IPS-18c (cell line): ENCODE results near the gene FMNL2.
"Not testable (repeated sequence)": the region's sequence is repeated elsewhere in the genome, so short reads cannot be mapped to it uniquely, and the experiment has no call there.

Source experiments
- H3K4me3 ChIP-seq: 2 replicates; pipeline ENCODE4 v1.7.0; 2013; ENCODE audit warnings: low read depth, mild to moderate bottlenecking, low read length, moderate library complexity; ENCODE audit not compliant: insufficient read depth
- H3K9me3 ChIP-seq: one replicate; pipeline ENCODE4 v1.6.1; 2013; ENCODE audit warnings: mild to moderate bottlenecking, low read length, moderate library complexity; ENCODE audit not compliant: control insufficient read depth, insufficient read depth

Gene FMNL2

DNA sequence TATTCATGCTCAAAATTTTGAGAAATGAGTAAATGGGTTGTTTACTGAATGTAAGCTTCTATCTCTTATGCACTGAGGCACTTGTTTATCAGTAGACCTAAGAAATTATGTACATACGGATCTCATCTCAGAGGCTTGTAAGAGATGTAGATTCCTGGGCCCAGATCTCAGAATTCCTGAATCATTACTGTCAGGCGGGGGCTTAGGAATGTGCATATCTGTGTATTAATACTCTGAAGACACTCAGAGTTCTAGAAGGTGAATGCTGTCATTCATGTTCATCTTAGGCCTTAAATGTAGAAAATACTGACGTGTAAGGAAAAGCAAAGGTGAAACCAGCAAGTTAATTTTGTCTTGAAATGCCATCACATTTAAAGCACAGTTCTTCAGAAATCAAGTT is 169.6 kb downstream of the FMNL2 start:
- no peak overlapping the region for H3K4me3 ChIP-seq

GRCh38 chr2:152505495-152505906 is 170.5 kb downstream of the FMNL2 start:
- Histone ChIP-seq H3K9me3 (no peaks in the 10 kb centered on the region), H3K4me3 (no peak overlapping the region)

More for the DNA sequence above, 169.6 kb downstream of the FMNL2 start:
- no peaks in the 10 kb centered on the region for H3K9me3 ChIP-seq

DNA sequence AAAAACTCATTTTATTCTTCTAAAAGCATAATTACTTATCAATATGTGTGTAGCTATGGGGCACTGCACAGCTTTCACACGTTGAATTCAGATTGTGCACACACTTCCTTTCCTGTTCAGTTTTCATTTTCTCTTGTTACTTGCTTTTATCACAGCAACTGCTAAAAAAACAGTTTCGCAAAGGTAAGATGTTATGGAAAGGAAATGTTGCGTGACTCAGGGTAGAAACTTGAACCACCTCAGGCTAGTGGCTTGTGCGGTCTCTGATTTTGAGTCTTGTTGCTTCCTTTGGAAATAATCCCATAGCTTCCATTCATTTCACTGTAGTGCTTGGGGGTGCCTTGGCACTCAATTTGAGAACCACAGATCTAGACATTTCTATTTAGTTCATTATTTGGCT is 171.9 kb downstream of the FMNL2 start:
- Histone ChIP-seq H3K9me3 (no peaks in the 10 kb centered on the region), H3K4me3 (no peak overlapping the region)

- Histone ChIP-seq H3K9me3 (no peaks in the 10 kb centered on the region), H3K4me3 (no peak overlapping the region)
These were observed 172.9 kb downstream of the FMNL2 start for GRCh38 chr2:152507907-152508306.

GRCh38 chr2:152508446-152508845 is 173.5 kb downstream of the FMNL2 start:
- Histone ChIP-seq H3K4me3 (no peak overlapping the region), H3K9me3 (no peaks in the 10 kb centered on the region)

GRCh38 chr2:152509772-152510491 is 175.0 kb downstream of the FMNL2 start:
- no peaks in the 10 kb centered on the region for H3K9me3 ChIP-seq
- H3K4me3 ChIP-seq = no peak overlapping the region

DNA sequence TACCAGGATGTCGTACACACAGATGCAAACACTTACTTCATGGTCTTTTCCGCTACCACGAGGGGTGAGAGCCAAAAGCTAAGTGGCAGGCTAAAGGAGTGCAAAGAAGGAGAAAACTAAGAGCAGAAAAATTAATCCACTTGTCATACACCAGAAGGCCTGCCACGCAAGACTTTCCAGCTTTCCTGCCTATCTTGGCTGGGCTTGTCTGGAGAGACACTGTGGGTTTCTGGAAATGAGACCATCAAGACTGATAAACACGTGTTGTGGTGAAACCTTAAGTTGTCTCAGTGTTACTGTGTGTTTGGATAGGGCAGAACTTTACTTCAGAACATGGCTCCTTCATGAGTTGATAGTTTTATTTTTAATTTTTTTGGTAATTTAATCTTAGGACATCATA is 175.6 kb downstream of the FMNL2 start:
- Histone ChIP-seq H3K4me3 (no peak overlapping the region), H3K9me3 (no peaks in the 10 kb centered on the region)

DNA sequence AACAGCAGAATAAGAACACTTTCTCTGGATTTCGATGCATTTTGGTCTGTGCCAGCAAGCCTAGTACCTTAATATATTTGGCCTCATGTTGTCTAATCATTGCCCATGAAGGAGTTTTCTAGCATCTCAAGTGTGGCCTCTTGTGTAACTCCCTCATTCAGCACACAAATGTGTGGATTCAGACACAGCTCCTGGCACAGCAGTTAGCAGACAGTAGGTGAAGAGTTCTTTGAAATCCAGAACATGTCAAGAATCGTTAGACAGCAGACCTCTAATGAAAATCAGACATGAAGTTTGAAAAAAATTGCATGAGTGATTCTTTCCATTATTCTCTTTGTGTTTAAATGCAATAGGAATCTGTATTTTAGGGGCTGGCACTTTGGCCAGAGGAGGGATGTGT is 177.0 kb downstream of the FMNL2 start:
- no peak overlapping the region for H3K4me3 ChIP-seq
- H3K9me3 ChIP-seq = no peaks in the 10 kb centered on the region

DNA sequence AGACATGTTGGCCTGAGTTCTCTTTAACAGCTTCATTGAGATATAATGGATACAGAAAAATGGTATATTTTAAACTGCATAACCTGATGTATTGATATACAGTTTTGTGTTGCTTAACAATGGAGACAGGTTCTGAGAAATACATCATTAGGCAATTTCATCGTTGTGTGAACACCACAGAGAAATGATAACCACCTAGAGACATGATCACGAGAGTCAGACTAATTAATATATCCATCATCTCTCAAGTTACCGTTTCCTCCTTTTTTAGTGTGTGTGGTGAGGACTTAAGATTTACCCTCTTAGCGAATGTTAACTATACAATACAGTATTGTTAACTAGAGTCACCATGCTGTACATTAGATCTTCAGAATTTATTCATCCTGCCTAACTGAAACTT is 178.1 kb downstream of the FMNL2 start:
- Histone ChIP-seq H3K9me3 (no peaks in the 10 kb centered on the region), H3K4me3 (no peak overlapping the region)

DNA sequence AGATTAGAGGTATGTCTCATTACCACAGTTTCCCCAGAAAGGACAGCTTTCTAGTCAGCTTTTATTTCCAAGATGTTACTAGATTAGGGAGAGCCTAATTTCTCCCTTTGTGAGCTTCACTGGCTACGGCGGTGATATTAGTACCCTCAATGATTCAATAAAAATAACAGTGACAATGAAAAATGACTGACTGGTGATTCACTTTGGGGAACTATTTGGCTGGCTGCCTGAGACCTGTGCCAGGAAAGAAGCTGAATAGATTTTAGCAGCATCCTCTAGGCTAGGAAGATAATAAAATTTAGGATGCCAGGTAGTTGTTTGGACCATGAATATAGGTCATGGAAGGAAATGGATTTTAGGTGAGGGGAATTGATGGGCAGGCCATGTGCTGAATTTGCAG is 178.7 kb downstream of the FMNL2 start:
- Histone ChIP-seq H3K9me3 (no peaks in the 10 kb centered on the region), H3K4me3 (no peak overlapping the region)

GRCh38 chr2:152518034-152518433 is 183.1 kb downstream of the FMNL2 start:
- no peaks in the 10 kb centered on the region for H3K9me3 ChIP-seq
- no peak overlapping the region for H3K4me3 ChIP-seq

DNA sequence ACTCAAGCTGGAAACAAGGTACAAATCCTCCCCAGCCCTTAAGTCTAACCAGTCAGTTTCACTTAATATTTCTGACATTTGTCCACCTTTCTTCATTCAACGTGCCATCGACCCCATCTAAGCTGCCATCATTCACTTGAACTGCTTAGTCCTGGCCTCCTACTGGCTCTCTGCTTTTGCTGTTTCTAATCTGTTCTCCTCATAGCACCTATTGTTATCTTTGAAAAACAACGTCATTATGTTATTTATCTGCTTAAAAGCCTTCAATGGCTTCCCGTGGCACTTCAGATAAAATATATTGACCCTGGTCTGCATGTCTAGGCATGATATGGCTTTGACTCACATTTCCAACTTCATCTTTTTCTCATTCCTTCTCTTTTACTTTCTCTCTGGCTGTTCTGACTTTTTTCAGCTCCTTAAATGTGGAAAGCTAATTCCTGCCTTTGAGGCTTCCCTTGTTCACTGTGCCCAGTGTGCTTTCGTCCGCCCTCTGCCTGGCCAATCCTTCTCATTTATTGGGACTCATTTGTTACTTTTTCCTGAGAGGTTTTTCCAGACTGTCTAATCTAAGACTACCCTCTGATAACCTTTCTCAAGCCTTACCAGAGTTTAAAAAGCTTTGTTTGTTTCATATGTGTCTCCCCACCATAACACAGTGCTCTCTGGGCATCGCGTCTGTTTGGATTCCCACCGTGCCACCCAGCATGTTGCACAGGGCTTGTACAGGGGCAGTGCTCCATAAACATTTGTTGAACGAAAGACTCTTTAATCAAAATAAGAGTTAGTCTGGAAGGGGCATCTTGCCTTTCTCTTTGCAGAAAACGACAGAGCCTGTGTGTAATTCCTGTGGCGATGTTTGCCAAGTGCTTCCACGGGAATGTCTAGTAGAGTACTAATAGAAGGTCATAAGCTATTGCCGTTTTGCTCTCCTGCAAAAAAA is 183.9 kb downstream of the FMNL2 start:
- H3K4me3 ChIP-seq = no peak overlapping the region
- no peaks in the 10 kb centered on the region for H3K9me3 ChIP-seq

GRCh38 chr2:152519581-152519952 is 184.6 kb downstream of the FMNL2 start:
- Histone ChIP-seq H3K4me3 (no peak overlapping the region), H3K9me3 (no peaks in the 10 kb centered on the region)

DNA sequence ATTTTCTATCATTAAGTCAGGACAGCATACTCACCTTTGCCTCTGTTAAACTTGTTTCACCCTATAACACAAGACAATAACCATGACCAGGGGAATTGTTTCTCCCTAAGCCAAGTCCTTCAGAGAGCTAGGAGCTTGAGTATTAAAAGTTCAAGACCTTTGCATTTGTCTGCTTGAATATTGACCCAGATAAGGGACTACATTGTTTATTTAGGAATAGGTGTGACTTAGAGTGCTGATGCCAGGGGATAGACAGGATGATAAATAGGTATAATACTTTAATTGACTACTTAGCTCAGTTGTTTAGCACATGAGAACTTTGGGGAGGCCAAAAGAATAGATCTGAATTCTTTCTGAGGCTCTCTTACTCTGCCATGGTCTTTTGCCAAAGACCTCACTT is 185.8 kb downstream of the FMNL2 start:
- no peak overlapping the region for H3K4me3 ChIP-seq

GRCh38 chr2:152522446-152522845 is 187.5 kb downstream of the FMNL2 start:
- H3K9me3 ChIP-seq, H3K4me3 ChIP-seq: not testable (repeated sequence)

More for the DNA sequence above, 185.8 kb downstream of the FMNL2 start:
- H3K9me3 ChIP-seq = no peaks in the 10 kb centered on the region

GRCh38 chr2:152523091-152523490 is 188.1 kb downstream of the FMNL2 start:
- Histone ChIP-seq H3K9me3 (no peaks in the 10 kb centered on the region), H3K4me3 (no peak overlapping the region)

DNA sequence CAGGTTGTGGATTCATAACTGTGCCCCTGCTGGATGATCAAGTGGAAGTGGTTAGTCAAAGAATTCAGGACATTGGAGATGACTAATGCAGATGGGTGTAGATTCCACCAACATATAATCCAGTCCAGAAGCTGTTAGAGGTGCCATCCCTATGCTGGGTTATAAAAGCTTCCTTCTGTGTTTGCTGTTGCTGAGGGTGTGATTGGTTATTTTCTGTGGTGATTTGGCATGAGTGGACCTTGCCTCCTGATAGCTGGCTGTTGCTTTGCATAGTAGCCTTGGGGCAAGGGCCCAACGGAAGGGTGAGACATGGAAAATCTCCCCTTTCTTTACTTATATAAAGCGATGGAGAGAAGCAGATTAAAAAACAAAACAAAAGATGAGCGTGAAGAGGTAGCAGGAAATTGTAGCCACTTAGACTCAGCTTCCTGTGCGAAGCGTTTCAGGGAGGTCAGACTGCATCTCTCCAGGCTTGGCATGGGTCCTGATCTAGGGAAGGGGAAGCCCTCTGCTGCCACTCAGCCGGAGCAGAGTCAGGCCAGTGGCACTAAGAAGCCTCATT is 190.4 kb downstream of the FMNL2 start:
- no peak overlapping the region for H3K4me3 ChIP-seq
- H3K9me3 ChIP-seq = no peaks in the 10 kb centered on the region
